Heart right ventricle (tissue), 16 donors: Measurements from ENCODE around the gene KCNJ4. TPM values are rescaled to one million over a fixed set of nuclear protein-coding genes. Genes with fewer than 3 reads are reported as not detected.
A peak's percentile ranks its signal among the peaks of the same experiment; 100 is the strongest.

Experiments used
- ATAC-seq, 8 donors: fragments of 200-7000 bp; cut with Tn5 transposase; one replicate each; pipeline ENCODE4 v1.9.1; 2020; ENCODE audit warnings: mild to moderate bottlenecking in 8 of 8, moderate library complexity in 8 of 8, moderate number of reproducible peaks in 1 of 8
- DNase-seq, 2 donors: peaks; one replicate each; pipeline ENCODE4 v3.0.0-alpha.2; 2020
- H3K27ac ChIP-seq, 10 donors: fragments of 200-600 bp; sonication (generic) in 2 of 10; one replicate each; pipeline versions ENCODE4 v1.5.0 to v1.8.0; 2020 to 2022; ENCODE audit warnings: mild to moderate bottlenecking in 3 of 10
- H3K27me3 ChIP-seq, 7 donors: fragments of 200-600 bp; one replicate each; pipeline ENCODE4 v1.8.0; 2021 to 2022; ENCODE audit warnings: mild to moderate bottlenecking in 2 of 7
- H3K36me3 ChIP-seq, 9 donors: fragments of 200-600 bp; sonication (generic) in 1 of 9; one replicate each; pipeline versions ENCODE4 v1.5.0 to v1.8.0; 2020 to 2022; ENCODE audit warnings: mild to moderate bottlenecking in 2 of 9
- H3K4me1 ChIP-seq, 9 donors: fragments of 200-600 bp; sonication (generic) in 1 of 9; one replicate each; pipeline versions ENCODE4 v1.5.0 to v1.8.0; 2020 to 2022; ENCODE audit warnings: mild to moderate bottlenecking in 4 of 9
- H3K4me3 ChIP-seq, 10 donors: fragments of 200-600 bp; sonication (generic) in 2 of 10; one replicate each; pipeline versions ENCODE4 v1.5.0 to v1.8.0; 2020 to 2022; ENCODE audit warnings: mild to moderate bottlenecking in 7 of 10, moderate library complexity in 2 of 10
- H3K9me3 ChIP-seq, 11 donors: fragments of 200-600 bp in 10 of 11; sonication (generic) in 2 of 11; one replicate each; pipeline versions ENCODE4 v1.5.0 to v1.8.0; 2013 to 2022; ENCODE audit warnings: mild to moderate bottlenecking in 2 of 11, control low read depth in 1 of 11, moderate library complexity in 1 of 11
- WGBS, 2 donors: extraction: QIAGEN DNeasy Blood & Tissue Kit; methylation state at CpG; one replicate each; pipeline ENCODE4 v1.1.7; 2013; ENCODE audit warnings: inconsistent platforms in 1 of 2; 5-methylcytosine and 5-hydroxymethylcytosine counted together
- intact Hi-C, 10 donors: fragments of 100-400 bp; cut with DNase I; formaldehyde crosslinking; loops; one replicate each; pipeline versions ENCODE4 v1.11.1 to v1.14.2; 2022
- polyA plus RNA-seq, 2 donors: library from polyadenylated mRNA; stranded (reverse); fragments of 200-250 nt; gene quantifications; one replicate each; pipeline ENCODE4 v1.2.3, GENCODE V29; 2013
- total RNA-seq, 10 donors: library from RNA; stranded (reverse); fragmentation: NEBNext Ultra II Directional in 3 of 10; extraction: Animal tissue kit (Norgen Biotek cat#: 25700) in 3 of 10; gene quantifications; one replicate each; pipeline versions ENCODE4 v1.2.1 to v1.2.4, GENCODE V29; 2021 to 2023
- TF ChIP-seq, protein P1 (sequence below), 9 donors: fragments of 200-600 bp; sonication (generic) in 2 of 9; IDR thresholded peaks; one replicate each; pipeline versions ENCODE4 v1.5.0 to v1.8.0; 2021 to 2022; ENCODE audit warnings: antibody characterized with exemption in 9 of 9, mild to moderate bottlenecking in 5 of 9, moderate library complexity in 1 of 9
- donor health status: Arrhythmogenic right ventricular cardiomyopathy.
- donor health status: ischemic (EF 13 %, LVEDD 7.1; RV severe dilation, severe dysfunction).
- donor health status: healthy with polysubstance abuse.
- donor health status: DM: no; HTN: yes; CAD: no.
- donor health status: DM: no; HTN: no; CAD: no.
- donor health status: ischemic (EF 25% LVEDD 6.9; RV normal size, moderate dysfunction).
- donor health status: ischemic (EF 25% LVEDD 5.7; RV mildly dilated, moderate dysfunction).
- donor health status: healthy.
- donor health status: DM: yes; HTN: yes; CAD: no.
- donor health status: Ischemic cardiomyopathy.
- donor health status: ischemic (EF 35%, LVEDD 5.7; RV mildly dilated, moderate dysfunction).
- donor health status: nonischemic (EF 11% LVEDD 7.7; RV severe dilation, severe dysfunction).
- donor health status: DM: yes; HTN: yes; CAD: no.
- donor health status: PGD.
- donor health status: ischemic (EF 29% LVEDD 5.4; RV normal size, mild dysfunction).
- donor health status: nonischemic (EF 23%, LVEDD 6.1; RV moderate dilation, normal function).

KCNJ4 gene
- total and polyA plus RNA-seq, 12 donors: 4.9 to 93.3 (median 33.9) TPM

DNA sequence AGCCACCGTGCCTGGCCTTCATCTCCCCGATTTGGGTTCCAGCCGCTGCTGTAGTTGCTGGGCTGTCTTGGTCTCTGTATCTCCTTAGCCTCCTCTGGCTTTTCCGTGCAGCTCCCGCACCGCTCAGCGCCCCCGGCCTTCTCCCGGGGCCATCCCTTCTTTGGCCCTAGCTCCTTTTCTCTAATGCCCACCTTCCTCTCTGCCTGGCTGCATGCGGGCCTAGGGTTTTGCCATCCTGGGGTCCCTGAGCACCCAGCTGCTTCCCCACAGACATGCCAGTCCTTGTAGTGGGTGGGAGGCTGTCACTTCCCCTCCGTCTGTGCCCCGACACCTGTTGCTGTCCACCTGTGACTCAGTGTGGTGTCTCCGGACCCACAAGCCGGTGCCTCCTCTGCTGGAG lies 36.4 kb downstream of the KCNJ4 start:
- Histone ChIP-seq H3K36me3 (no peaks in the 10 kb centered on the region), H3K4me3 (no peak overlapping the region), H3K27ac (peak overlapping the region in 1 of 10 donors; percentile 52), H3K27me3 (no peaks in the 10 kb centered on the region), H3K4me1 (peaks cover 0 to 37% (median 5%) of the 10 kb centered on the region in 9 donors), H3K9me3 (no peaks in the 10 kb centered on the region)
- ATAC-seq (no peak), DNase-seq (no peak)
- TF ChIP-seq, protein P1, sequence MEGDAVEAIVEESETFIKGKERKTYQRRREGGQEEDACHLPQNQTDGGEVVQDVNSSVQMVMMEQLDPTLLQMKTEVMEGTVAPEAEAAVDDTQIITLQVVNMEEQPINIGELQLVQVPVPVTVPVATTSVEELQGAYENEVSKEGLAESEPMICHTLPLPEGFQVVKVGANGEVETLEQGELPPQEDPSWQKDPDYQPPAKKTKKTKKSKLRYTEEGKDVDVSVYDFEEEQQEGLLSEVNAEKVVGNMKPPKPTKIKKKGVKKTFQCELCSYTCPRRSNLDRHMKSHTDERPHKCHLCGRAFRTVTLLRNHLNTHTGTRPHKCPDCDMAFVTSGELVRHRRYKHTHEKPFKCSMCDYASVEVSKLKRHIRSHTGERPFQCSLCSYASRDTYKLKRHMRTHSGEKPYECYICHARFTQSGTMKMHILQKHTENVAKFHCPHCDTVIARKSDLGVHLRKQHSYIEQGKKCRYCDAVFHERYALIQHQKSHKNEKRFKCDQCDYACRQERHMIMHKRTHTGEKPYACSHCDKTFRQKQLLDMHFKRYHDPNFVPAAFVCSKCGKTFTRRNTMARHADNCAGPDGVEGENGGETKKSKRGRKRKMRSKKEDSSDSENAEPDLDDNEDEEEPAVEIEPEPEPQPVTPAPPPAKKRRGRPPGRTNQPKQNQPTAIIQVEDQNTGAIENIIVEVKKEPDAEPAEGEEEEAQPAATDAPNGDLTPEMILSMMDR (IDR thresholded peaks at IDR 0.05): no peak
- 87 to 89% methylated on average over 14 of the region's 14 CpGs for WGBS, 2 donors
- intact Hi-C loops: loop anchor here in 3 of 10 donors (5.0 to 10.0 kb wide), 3 partner anchors 49 to 156 kb away; partner anchors contain the start of genes DDX17 (in 1 of the 3), DMC1 (in 1 of the 3) and KDELR3 (in 1 of the 3)

DNA sequence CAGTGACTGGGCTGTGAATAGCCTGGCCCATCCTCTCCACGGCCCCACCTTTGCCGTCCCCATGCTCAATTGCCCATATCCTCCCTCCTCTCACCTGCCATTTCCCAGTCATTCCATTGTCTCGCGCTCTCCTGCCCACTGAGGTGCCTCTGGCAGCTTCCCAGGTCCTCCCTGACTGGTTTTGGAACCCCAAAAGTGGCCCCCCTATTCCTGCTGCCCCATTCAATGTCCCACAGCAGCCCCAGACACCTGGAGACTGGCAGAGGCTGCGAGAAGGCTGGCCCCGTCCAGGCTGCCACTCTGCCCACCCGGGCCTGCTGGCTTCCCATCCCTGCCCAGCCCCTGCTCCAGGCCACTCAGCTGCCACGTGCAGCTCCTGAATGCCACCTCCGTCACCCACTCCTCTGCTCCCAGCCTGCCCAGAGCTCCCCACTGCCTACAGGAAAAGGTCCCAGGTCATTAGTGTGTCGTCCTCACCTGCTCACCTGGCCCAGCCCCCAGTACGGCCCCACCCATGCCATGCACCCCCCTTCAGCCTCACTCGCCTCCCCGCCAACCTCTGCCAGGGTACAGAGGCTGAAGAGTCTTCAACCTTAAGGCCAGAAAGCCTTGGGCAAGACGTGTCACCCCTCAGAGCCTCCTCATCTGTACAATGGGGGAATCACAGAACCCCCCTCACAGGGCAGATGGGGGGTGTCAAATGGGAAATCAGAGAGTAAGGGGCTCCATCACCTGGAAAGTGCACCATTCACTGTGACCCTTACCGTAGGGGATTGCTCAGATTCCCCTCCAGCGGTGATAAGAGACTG lies 37.5 kb downstream of the KCNJ4 start:
- intact Hi-C loops: loop anchor here in 3 of 10 donors (5.0 to 10.0 kb wide), 3 partner anchors 50 to 157 kb away; partner anchors contain the start of genes DDX17 (in 1 of the 3), DMC1 (in 1 of the 3) and KDELR3 (in 1 of the 3)

DNA sequence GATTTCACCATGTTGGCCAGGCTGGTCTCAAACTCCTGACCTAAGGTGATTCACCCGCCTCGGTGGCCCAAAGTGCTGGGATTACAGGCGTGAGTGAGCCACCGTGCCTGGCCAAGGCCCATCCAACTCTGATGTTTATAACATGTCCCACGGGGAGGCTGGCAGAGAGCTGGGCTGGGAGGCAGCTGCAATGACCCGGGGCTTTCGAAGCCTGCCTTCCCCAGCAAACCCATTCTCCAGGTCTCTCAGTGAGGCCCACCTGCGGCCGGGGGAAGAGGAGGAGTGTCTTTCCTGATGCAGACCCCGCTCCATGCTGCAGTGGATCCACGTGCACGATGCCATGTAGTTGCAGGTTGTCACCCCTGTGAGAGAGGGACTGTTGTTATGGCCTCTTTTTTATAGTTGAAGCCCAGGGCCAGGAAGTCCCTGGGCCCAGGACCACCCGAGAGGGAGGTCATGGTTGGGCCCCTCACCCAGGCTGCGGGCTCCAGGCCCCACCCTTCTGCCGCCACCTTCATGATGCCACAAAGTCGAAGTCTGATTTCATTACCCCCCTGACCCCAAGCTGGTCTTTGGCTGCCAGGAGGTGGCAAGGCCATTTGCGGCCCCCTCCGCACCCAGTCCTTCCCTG lies 38.3 kb downstream of the KCNJ4 start:
- Histone ChIP-seq H3K36me3 (no peaks in the 10 kb centered on the region), H3K27me3 (peaks cover 0 to 6% (median 0%) of the 10 kb centered on the region in 7 donors), H3K4me1 (peaks cover 7 to 39% (median 15%) of the 10 kb centered on the region in 9 donors), H3K9me3 (no peaks in the 10 kb centered on the region), H3K27ac (peak overlapping the region in 1 of 10 donors; percentile 30), H3K4me3 (no peak overlapping the region)
- WGBS, 2 donors: 91 to 93% methylated on average over 18 of the region's 18 CpGs
- no peak for ATAC-seq
- TF ChIP-seq, protein P1 (IDR thresholded peaks at IDR 0.05): no peak
- intact Hi-C loops: loop anchor here in 3 of 10 donors (5.0 to 10.0 kb wide), 3 partner anchors 51 to 158 kb away; partner anchors contain the start of genes DDX17 (in 1 of the 3), DMC1 (in 1 of the 3) and KDELR3 (in 1 of the 3)
- DNase-seq: no peak

More for the DNA sequence above, 37.5 kb downstream of the KCNJ4 start:
- Histone ChIP-seq H3K4me1 (peaks cover 5 to 39% (median 13%) of the 10 kb centered on the region in 9 donors), H3K27ac (peak overlapping the region in 1 of 10 donors; percentile 2), H3K36me3 (no peaks in the 10 kb centered on the region), H3K9me3 (no peaks in the 10 kb centered on the region), H3K27me3 (peaks cover 0 to 3% (median 0%) of the 10 kb centered on the region in 7 donors), H3K4me3 (no peak overlapping the region)
- WGBS, 2 donors: 80 to 82% methylated on average over 16 of the region's 16 CpGs
- DNase-seq (no peak), ATAC-seq (no peak)
- TF ChIP-seq, protein P1 (IDR thresholded peaks at IDR 0.05): no peak
